22Rv1 (cell line): ENCODE measurements around the gene ANKRD42.

Experiments used
- ZFX ChIP-seq: fragments of 450-650 bp; IDR thresholded peaks from 2 replicates; pipeline ENCODE4 v1.6.1; 2017; ENCODE audit warnings: antibody characterized with exemption, borderline replicate concordance
- TF ChIP-seq, protein P1 (sequence below): fragments of 450-650 bp; IDR thresholded peaks from 2 replicates; pipeline ENCODE4 v1.5.1; 2017; ENCODE audit warnings: mild to moderate bottlenecking

DNA sequence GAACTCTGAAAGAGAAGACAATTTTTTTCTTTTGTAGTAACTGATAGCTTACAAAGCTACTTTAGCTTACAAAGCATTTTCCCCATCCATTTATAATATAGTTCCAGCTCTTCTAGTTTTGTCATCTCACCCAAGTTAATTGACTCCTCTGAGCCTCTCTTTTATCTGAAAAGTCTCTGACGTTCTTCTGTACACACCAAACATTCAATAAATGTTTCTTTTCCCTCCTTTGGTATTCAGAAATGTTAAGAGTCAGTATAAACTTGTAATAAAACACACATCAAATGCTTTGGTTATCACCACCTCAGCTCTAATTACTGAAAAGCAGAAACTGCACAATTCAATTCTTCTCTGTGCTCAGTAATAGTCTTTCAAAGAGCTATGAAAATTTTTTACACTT is 86.7 kb downstream of the ANKRD42 start:
- TF ChIP-seq, protein P1, sequence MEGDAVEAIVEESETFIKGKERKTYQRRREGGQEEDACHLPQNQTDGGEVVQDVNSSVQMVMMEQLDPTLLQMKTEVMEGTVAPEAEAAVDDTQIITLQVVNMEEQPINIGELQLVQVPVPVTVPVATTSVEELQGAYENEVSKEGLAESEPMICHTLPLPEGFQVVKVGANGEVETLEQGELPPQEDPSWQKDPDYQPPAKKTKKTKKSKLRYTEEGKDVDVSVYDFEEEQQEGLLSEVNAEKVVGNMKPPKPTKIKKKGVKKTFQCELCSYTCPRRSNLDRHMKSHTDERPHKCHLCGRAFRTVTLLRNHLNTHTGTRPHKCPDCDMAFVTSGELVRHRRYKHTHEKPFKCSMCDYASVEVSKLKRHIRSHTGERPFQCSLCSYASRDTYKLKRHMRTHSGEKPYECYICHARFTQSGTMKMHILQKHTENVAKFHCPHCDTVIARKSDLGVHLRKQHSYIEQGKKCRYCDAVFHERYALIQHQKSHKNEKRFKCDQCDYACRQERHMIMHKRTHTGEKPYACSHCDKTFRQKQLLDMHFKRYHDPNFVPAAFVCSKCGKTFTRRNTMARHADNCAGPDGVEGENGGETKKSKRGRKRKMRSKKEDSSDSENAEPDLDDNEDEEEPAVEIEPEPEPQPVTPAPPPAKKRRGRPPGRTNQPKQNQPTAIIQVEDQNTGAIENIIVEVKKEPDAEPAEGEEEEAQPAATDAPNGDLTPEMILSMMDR = no peak
- no peak for TF ChIP-seq ZFX
